Activated B cell treated with CpG ODN at 0.5 μM for 24 hours (primary cell): ENCODE data around the gene ZBTB34. TPM values are rescaled to one million over a fixed set of nuclear protein-coding genes. Genes with fewer than 3 reads are reported as not detected.

Experiments
- ATAC-seq: fragments of 200-7000 bp; cut with Tn5 transposase; one replicate; pipeline ENCODE4 v1.10.0; 2021; ENCODE audit warnings: low read depth, mild to moderate bottlenecking, moderate library complexity
- CTCF ChIA-PET: fragments of 350-600 bp; sonication (Branson Sonifier 250); formaldehyde crosslinking; loops from one replicate; lab custom pipeline; 2021; ENCODE audit warnings: antibody characterized with exemption; lab: Charles Lee
- POLR2A ChIA-PET: fragments of 350-600 bp; sonication (Branson Sonifier 250); formaldehyde crosslinking; loops from one replicate; lab custom pipeline; 2021; ENCODE audit warnings: antibody characterized with exemption; lab: Charles Lee
- DNase-seq: peaks from one replicate; pipeline ENCODE4 v3.0.0; 2022
- H3K27ac Mint-ChIP-seq: one replicate; pipeline ENCODE4 v1.8.0; 2020; ENCODE audit warnings: mixed read lengths
- H3K27me3 Mint-ChIP-seq: one replicate; pipeline ENCODE4 v1.8.0; 2021; ENCODE audit warnings: mixed read lengths
- H3K36me3 Mint-ChIP-seq: one replicate; pipeline ENCODE4 v1.8.0; 2021; ENCODE audit warnings: low read depth, mixed read lengths
- H3K4me1 Mint-ChIP-seq: one replicate; pipeline ENCODE4 v1.8.0; 2021; ENCODE audit warnings: mixed read lengths
- H3K4me3 Mint-ChIP-seq: one replicate; pipeline ENCODE4 v1.8.0; 2020; ENCODE audit warnings: mild to moderate bottlenecking, mixed read lengths
- H3K9me3 Mint-ChIP-seq: one replicate; pipeline ENCODE4 v1.8.0; 2020; ENCODE audit warnings: mixed read lengths
- intact Hi-C: fragments of 100-400 bp; cut with micrococcal nuclease; formaldehyde crosslinking; loops from one replicate; pipeline ENCODE4 v1.15.1; 2024
- total RNA-seq: library from RNA; stranded (reverse); gene quantifications from 2 replicates; pipeline ENCODE4 v1.2.3, GENCODE V29; 2022
- TF ChIP-seq, protein P1 (sequence below): fragments of 200-600 bp; IDR thresholded peaks from one replicate; pipeline ENCODE4 v1.8.0; 2022; ENCODE audit warnings: antibody characterized with exemption, mild to moderate bottlenecking

ZBTB34 gene
- total RNA-seq, 1 donor from 2014 or later = 8.9 TPM

GRCh38 chr9:126836216-126836615 lies 24.2 kb upstream of the ZBTB34 start:
- H3K27me3 Mint-ChIP-seq = no peaks in the 10 kb centered on the region
- H3K36me3 Mint-ChIP-seq = peaks cover 54% of the 10 kb centered on the region
- no peak overlapping the region for H3K27ac Mint-ChIP-seq
- no peak for DNase-seq
- no peak for ATAC-seq
- H3K4me3 Mint-ChIP-seq = no peak overlapping the region
- TF ChIP-seq, protein P1, sequence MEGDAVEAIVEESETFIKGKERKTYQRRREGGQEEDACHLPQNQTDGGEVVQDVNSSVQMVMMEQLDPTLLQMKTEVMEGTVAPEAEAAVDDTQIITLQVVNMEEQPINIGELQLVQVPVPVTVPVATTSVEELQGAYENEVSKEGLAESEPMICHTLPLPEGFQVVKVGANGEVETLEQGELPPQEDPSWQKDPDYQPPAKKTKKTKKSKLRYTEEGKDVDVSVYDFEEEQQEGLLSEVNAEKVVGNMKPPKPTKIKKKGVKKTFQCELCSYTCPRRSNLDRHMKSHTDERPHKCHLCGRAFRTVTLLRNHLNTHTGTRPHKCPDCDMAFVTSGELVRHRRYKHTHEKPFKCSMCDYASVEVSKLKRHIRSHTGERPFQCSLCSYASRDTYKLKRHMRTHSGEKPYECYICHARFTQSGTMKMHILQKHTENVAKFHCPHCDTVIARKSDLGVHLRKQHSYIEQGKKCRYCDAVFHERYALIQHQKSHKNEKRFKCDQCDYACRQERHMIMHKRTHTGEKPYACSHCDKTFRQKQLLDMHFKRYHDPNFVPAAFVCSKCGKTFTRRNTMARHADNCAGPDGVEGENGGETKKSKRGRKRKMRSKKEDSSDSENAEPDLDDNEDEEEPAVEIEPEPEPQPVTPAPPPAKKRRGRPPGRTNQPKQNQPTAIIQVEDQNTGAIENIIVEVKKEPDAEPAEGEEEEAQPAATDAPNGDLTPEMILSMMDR = no peak
- ChIA-PET CTCF (no interaction called here), POLR2A (no interaction called here)
- H3K4me1 Mint-ChIP-seq = peaks cover 42% of the 10 kb centered on the region
- intact Hi-C loops = no loop called here
- H3K9me3 Mint-ChIP-seq = no peaks in the 10 kb centered on the region

DNA sequence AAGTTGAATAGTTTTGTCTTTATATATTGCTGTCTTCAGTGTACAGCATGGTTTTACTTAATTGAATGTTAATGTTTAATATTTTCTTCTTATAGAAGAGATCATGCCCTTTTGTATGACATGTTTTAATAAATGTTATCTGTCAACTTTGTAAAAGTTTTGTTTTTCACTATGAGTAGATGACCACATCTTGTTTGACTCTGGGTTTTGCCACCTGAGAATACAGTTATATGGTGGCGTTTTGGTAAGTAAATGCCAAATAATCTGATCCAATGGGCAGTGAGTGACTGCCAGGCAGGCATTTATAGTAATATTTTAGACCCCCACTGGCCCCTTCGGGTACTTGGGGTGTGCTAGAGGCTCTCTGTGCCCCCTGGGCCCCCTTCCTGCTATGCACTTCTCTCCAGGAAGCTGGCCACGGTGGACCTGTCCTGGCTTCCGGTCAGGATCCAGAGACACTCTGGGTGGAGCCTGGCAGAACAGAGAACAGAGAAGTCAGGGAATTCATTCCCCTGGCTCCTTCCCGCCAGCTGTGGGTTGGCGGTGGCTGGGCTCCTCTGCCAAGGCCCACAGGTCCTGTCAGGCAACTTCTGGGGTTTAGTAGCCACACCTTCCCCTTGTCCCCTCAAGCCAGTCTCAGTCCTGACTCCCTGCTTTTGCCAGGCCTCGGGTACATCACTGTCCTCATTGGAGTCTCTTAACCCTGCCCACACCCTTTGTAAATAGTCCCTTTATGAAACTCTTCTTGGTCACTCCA lies 22.2 kb upstream of the ZBTB34 start:
- ATAC-seq (no peak), DNase-seq (no peak)
- Mint-ChIP-seq H3K4me3 (no peak overlapping the region), H3K9me3 (no peaks in the 10 kb centered on the region), H3K4me1 (peaks cover 39% of the 10 kb centered on the region), H3K27ac (no peak overlapping the region), H3K36me3 (peaks cover 40% of the 10 kb centered on the region), H3K27me3 (no peaks in the 10 kb centered on the region)
- TF ChIP-seq, protein P1 = no peak
- CTCF ChIA-PET = no interaction called here
- intact Hi-C loops = no loop called here
- POLR2A ChIA-PET = no interaction called here

DNA sequence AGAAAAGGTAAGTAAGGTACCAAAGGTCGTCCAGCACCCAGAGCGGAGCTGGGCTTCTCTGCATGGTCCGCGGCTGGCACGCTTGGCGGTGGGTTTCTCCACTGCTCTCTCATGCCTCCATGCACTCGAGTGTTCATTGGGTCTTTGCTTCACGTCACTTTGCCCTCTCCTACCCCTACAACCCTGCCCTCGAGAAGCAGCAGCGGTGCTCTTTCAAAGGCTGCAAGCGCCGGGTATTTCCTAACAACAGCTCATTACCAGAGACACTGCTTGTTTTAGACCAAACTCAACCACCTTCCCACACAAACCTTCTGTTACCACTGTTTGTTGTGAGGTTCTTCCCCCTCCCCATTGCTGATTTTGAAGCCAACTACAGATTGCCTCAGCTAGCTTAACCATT lies 21.5 kb upstream of the ZBTB34 start:
- ATAC-seq = no peak
- no peak overlapping the region for H3K4me3 Mint-ChIP-seq
- no peaks in the 10 kb centered on the region for H3K27me3 Mint-ChIP-seq
- H3K9me3 Mint-ChIP-seq = no peaks in the 10 kb centered on the region
- POLR2A ChIA-PET = no interaction called here
- H3K36me3 Mint-ChIP-seq = peaks cover 34% of the 10 kb centered on the region
- H3K4me1 Mint-ChIP-seq = peaks cover 35% of the 10 kb centered on the region
- no peak for DNase-seq
- intact Hi-C loops = no loop called here
- TF ChIP-seq, protein P1 = no peak
- H3K27ac Mint-ChIP-seq = no peak overlapping the region
- CTCF ChIA-PET = no interaction called here

DNA sequence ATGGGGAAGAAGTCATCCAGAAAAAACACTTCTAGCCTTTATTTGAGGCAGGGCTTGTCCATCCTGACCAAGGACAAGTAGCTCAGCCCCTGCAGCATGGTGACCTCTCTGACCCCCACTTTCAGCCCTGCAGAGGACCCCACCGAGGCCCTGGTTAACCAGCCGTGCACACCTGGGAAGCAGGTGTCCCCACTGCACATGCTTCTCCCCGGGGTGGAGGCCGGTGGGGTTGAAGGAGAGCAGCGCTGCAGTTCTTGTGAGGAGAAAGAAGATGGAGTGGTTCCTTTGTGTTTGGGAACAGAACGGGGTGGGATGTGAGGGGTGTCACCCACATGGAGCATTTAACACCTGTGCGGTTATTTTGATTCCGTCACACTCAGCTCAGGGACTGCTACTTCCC lies 21.1 kb upstream of the ZBTB34 start:
- no peak overlapping the region for H3K27ac Mint-ChIP-seq
- no peak for DNase-seq
- H3K4me3 Mint-ChIP-seq = no peak overlapping the region
- H3K4me1 Mint-ChIP-seq = peaks cover 31% of the 10 kb centered on the region
- TF ChIP-seq, protein P1 = no peak
- no peaks in the 10 kb centered on the region for H3K9me3 Mint-ChIP-seq
- H3K36me3 Mint-ChIP-seq = peaks cover 30% of the 10 kb centered on the region
- POLR2A ChIA-PET = no interaction called here
- CTCF ChIA-PET = no interaction called here
- no peak for ATAC-seq
- intact Hi-C loops = no loop called here
- no peaks in the 10 kb centered on the region for H3K27me3 Mint-ChIP-seq

DNA sequence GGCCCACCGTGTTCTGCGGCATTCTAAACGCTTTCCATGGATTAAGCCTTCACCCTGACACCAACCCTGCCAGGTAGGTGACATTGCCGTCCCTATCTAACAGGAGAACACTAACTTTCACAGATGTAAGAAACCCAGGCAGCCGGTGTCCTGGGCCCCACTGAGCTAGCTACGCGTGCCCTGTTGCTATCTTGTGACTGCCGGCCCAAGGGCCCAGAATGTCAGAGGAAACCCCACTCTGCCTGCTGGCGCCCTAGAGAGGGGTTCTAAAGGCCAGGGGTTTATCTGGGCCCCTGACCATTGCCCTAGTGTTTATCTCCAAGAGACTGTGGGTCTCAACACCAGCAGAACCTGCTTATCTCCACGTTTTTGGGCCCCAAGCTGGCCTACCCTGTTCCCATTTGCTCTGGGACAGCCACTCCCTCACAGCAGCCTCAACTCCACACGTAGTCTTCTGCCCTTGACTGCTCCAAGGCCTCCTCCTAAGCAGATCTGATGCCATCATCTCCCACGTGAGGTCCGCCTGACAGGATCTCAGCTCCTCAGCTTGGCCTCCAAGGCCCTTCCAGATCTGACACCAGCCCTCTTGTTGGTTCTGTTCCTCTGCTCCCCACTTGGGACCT lies 18.1 kb upstream of the ZBTB34 start:
- Mint-ChIP-seq H3K9me3 (no peaks in the 10 kb centered on the region), H3K4me3 (no peak overlapping the region), H3K4me1 (peaks cover 15% of the 10 kb centered on the region), H3K27ac (no peak overlapping the region), H3K27me3 (peaks cover 2% of the 10 kb centered on the region), H3K36me3 (peaks cover 10% of the 10 kb centered on the region)
- ATAC-seq (no peak), DNase-seq (no peak)
- intact Hi-C loops = no loop called here
- ChIA-PET POLR2A (interaction anchor here (0.6 kb wide), 1 partner anchor 25 kb away, joined by 4 read pairs; no protein-coding TSS in a partner anchor), CTCF (no interaction called here)
- TF ChIP-seq, protein P1 = no peak
